HEK293 (cell line): ENCODE data around the gene ABCA1.

ENCODE experiments used
- ZBTB1 ChIP-seq: fragments of 450-650 bp; formaldehyde crosslinking; IDR thresholded peaks from 2 replicates; pipeline ENCODE4 v1.5.1; 2016; ENCODE audit warnings: missing biosample characterization, missing genetic modification characterization
- ZNF544 ChIP-seq: fragments of 450-650 bp; formaldehyde crosslinking; IDR thresholded peaks from 2 replicates; pipeline ENCODE4 v1.5.0; 2017; ENCODE audit warnings: missing biosample characterization, missing genetic modification characterization
- ZNF660 ChIP-seq: fragments of 450-650 bp; IDR thresholded peaks from 2 replicates; pipeline ENCODE4 v1.5.1; 2018; ENCODE audit warnings: missing biosample characterization, mild to moderate bottlenecking, missing genetic modification characterization
- TF ChIP-seq, protein P1 (sequence below): fragments of 450-650 bp; IDR thresholded peaks from 2 replicates; pipeline ENCODE4 v1.5.1; 2018; ENCODE audit warnings: missing biosample characterization, mild to moderate bottlenecking, missing genetic modification characterization
- TF ChIP-seq, protein P2 (sequence below): fragments of 450-650 bp; formaldehyde crosslinking; IDR thresholded peaks from 2 replicates; pipeline ENCODE4 v1.5.1; 2016; ENCODE audit warnings: missing biosample characterization, missing genetic modification characterization

DNA sequence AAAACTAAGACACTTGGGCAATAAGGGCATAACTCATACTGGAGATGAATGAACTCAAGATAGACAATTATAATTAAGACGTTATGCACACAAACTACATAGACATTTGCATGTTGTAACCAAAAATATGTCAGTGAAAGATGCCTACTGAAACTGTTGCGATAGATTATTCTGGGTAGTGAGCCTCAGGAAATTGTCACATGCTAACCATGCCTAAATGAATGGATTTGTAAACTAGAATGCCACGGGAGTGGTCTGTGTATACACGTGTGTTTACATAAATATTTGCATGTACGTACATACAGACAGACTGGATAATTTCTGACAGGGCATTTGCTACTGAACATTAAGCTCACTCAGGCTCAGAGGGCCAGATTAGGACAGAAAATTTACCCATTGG is 162.8 kb downstream of the ABCA1 start:
- TF ChIP-seq ZNF660 (tag by site-specific recombination): no peak
- TF ChIP-seq ZNF544 (tag by site-specific recombination): no peak
- TF ChIP-seq, protein P1, sequence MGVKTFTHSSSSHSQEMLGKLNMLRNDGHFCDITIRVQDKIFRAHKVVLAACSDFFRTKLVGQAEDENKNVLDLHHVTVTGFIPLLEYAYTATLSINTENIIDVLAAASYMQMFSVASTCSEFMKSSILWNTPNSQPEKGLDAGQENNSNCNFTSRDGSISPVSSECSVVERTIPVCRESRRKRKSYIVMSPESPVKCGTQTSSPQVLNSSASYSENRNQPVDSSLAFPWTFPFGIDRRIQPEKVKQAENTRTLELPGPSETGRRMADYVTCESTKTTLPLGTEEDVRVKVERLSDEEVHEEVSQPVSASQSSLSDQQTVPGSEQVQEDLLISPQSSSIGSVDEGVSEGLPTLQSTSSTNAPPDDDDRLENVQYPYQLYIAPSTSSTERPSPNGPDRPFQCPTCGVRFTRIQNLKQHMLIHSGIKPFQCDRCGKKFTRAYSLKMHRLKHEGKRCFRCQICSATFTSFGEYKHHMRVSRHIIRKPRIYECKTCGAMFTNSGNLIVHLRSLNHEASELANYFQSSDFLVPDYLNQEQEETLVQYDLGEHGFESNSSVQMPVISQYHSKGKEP (tag by site-specific recombination): no peak
- TF ChIP-seq, protein P2, sequence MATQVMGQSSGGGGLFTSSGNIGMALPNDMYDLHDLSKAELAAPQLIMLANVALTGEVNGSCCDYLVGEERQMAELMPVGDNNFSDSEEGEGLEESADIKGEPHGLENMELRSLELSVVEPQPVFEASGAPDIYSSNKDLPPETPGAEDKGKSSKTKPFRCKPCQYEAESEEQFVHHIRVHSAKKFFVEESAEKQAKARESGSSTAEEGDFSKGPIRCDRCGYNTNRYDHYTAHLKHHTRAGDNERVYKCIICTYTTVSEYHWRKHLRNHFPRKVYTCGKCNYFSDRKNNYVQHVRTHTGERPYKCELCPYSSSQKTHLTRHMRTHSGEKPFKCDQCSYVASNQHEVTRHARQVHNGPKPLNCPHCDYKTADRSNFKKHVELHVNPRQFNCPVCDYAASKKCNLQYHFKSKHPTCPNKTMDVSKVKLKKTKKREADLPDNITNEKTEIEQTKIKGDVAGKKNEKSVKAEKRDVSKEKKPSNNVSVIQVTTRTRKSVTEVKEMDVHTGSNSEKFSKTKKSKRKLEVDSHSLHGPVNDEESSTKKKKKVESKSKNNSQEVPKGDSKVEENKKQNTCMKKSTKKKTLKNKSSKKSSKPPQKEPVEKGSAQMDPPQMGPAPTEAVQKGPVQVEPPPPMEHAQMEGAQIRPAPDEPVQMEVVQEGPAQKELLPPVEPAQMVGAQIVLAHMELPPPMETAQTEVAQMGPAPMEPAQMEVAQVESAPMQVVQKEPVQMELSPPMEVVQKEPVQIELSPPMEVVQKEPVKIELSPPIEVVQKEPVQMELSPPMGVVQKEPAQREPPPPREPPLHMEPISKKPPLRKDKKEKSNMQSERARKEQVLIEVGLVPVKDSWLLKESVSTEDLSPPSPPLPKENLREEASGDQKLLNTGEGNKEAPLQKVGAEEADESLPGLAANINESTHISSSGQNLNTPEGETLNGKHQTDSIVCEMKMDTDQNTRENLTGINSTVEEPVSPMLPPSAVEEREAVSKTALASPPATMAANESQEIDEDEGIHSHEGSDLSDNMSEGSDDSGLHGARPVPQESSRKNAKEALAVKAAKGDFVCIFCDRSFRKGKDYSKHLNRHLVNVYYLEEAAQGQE (tag by site-specific recombination): no peak
- no peak for TF ChIP-seq ZBTB1 (tag by site-specific recombination)
